Measurements from ENCODE around the gene NELFCD.

The NELFCD gene

DNA sequence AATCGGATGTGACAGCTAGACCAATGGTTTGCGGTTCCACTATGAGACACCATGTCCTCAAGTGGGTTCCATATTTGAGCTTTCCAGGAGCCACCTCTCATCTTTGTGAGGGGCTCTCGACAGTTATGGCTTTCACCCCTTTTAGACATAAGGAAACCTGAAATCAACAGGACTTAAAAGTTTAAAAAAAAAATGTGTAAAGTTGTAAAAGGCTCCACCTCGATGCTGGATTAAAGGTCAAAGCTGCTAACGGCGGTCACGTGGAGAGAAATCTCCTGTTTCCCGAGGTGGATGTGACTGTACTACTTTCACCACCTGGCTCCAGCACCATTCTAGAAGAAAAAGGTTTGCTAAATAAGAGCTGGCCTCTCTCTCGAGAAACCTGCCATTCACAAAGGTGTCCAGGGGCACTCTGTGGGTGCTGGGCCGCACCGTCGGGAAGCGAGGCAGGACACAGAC is 50.5 kb downstream of the NELFCD start:
- Histone ChIP-seq H3K9me3 (replicated peaks; ENCODE audit: insufficient read depth, low read length) (no peaks in the 10 kb centered on the region), H3K79me2 (ENCODE audit: low read length) (peaks cover 68% of the 10 kb centered on the region), H3K4me1 (ENCODE audit: low read length) (peaks cover 31% of the 10 kb centered on the region), H4K20me1 (ENCODE audit: insufficient read depth, low read length) (peaks cover 15% of the 10 kb centered on the region), H3K9me2 (replicated peaks; ENCODE audit: insufficient read depth, low read length) (no peaks in the 10 kb centered on the region), H2AFZ (ENCODE audit: low read length) (peak overlapping the region; percentile 72), H3K4me3 (ENCODE audit: low read length) (peak overlapping the region; percentile 98), H3F3A (ENCODE audit: insufficient read depth, low read length) (peaks cover 19% of the 10 kb centered on the region), H3K27me3 (replicated peaks; ENCODE audit: insufficient read depth, low read length) (no peaks in the 10 kb centered on the region), H3K4me2 (ENCODE audit: low read depth, low read length) (peak overlapping the region; percentile 69), H3K36me3 (replicated peaks; ENCODE audit: insufficient read depth, low read length) (peaks cover 6% of the 10 kb centered on the region), H3K27ac (ENCODE audit: low read length) (peak overlapping the region; percentile 72; the same call in 1 of the 2 replicates), H3K9ac (ENCODE audit: low read length) (peak overlapping the region; percentile 93)
- peak; percentile 59 for DNase-seq
- no peak for TF ChIP-seq EZH2phosphoT487 (IDR thresholded peaks at IDR 0.05; ENCODE audit: low read length)
- no peak for TF ChIP-seq EZH2 (optimal IDR thresholded peaks at IDR 0.05; ENCODE audit: low read depth, low read length)
- TF ChIP-seq, protein P1, sequence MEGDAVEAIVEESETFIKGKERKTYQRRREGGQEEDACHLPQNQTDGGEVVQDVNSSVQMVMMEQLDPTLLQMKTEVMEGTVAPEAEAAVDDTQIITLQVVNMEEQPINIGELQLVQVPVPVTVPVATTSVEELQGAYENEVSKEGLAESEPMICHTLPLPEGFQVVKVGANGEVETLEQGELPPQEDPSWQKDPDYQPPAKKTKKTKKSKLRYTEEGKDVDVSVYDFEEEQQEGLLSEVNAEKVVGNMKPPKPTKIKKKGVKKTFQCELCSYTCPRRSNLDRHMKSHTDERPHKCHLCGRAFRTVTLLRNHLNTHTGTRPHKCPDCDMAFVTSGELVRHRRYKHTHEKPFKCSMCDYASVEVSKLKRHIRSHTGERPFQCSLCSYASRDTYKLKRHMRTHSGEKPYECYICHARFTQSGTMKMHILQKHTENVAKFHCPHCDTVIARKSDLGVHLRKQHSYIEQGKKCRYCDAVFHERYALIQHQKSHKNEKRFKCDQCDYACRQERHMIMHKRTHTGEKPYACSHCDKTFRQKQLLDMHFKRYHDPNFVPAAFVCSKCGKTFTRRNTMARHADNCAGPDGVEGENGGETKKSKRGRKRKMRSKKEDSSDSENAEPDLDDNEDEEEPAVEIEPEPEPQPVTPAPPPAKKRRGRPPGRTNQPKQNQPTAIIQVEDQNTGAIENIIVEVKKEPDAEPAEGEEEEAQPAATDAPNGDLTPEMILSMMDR (IDR thresholded peaks at IDR 0.05; ENCODE audit: low read length), result no peak

DNA sequence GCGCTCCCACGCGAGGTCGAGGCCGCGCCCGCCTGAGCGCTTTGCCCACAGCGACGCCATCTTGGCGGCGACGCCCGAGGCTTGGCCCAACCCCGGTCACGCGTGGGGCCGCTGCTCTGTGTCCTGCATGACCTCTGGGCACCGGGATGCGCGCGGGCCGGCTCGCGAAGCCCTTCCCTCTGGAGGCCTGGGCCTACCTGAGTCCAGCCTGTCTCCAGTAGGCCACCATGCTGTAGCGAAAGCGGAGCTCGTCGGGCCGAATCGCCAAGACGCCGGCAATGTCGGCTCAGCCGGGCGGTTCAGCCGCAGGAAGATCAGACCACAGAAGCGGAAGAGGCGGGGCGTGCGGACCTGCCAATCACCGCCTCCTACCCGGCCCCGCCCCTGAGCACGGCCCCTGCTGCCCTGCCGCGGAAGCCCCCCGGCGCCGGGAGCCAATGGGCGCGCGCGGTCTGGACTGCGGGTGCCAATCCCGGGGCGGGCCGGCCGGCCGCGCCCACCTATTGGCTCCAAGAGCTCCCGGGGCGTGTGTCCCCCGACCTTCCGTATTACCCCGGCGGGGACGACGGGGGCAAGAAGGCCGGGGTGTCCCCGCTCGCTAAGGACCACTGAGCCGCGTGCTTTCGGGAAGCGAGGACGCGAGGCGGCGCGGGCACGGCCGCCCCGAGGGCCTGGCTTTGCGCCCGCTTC is 51.1 kb downstream of the NELFCD start, which contains the start of gene ATP5F1E:
ATP5F1E (minus strand) TSS at position 313 of the 690 bp plus-strand sequence; CDS start at position 229, 84 bp downstream.
- TF ChIP-seq, protein P1 (IDR thresholded peaks at IDR 0.05; ENCODE audit: low read length), result no peak
- TF ChIP-seq EZH2phosphoT487 (IDR thresholded peaks at IDR 0.05; ENCODE audit: low read length) (no peak), EZH2 (optimal IDR thresholded peaks at IDR 0.05; ENCODE audit: low read depth, low read length) (no peak)
- no peaks in the 10 kb centered on the region for H3K27me3 ChIP-seq (replicated peaks; ENCODE audit: insufficient read depth, low read length)
- peak within 1 kb of the TSS; percentile 72 for H2AFZ ChIP-seq (ENCODE audit: low read length)
- H3K4me2 ChIP-seq (ENCODE audit: low read depth, low read length), result peak within 1 kb of the TSS; percentile 98
- peaks cover 68% of the 10 kb centered on the region for H3K79me2 ChIP-seq (ENCODE audit: low read length)
- H3K36me3 ChIP-seq (replicated peaks; ENCODE audit: insufficient read depth, low read length), result peaks cover 10% of the 10 kb centered on the region
- H3K9me2 ChIP-seq (replicated peaks; ENCODE audit: insufficient read depth, low read length), result no peaks in the 10 kb centered on the region
- DNase-seq, result peak; percentile 97
- peak within 1 kb of the TSS; percentile 98 for H3K4me3 ChIP-seq (ENCODE audit: low read length)
- no peaks in the 10 kb centered on the region for H3K9me3 ChIP-seq (replicated peaks; ENCODE audit: insufficient read depth, low read length)
- peak within 1 kb of the TSS; percentile 93 for H3K9ac ChIP-seq (ENCODE audit: low read length)
- H3K27ac ChIP-seq (ENCODE audit: low read length), result peak within 1 kb of the TSS; percentile 72; the same call in 1 of the 2 replicates
- peaks cover 31% of the 10 kb centered on the region for H3K4me1 ChIP-seq (ENCODE audit: low read length)
- H4K20me1 ChIP-seq (ENCODE audit: insufficient read depth, low read length), result peaks cover 13% of the 10 kb centered on the region
- H3F3A ChIP-seq (ENCODE audit: insufficient read depth, low read length), result peaks cover 19% of the 10 kb centered on the region

DNA sequence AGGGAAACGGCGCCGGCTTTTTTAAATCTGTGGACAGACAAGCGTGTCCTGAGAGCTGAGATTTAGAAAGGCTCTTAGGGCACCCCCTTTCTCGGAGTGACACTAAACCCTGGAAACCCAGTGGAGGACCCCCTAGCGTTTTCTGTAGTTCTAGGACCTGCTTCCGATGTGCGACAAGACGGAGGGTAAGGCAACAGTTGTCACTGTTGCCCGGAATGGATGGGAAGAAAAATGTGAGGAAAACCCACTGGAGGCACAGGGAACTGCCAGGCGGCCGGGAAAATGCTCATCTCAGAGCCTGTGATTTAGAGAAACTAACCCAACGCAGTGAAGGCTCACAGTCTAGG is 51.6 kb downstream of the NELFCD start:
- peak overlapping the region; percentile 98 for H3K4me3 ChIP-seq (ENCODE audit: low read length)
- peaks cover 16% of the 10 kb centered on the region for H3K36me3 ChIP-seq (replicated peaks; ENCODE audit: insufficient read depth, low read length)
- H3K27ac ChIP-seq (ENCODE audit: low read length), result peak overlapping the region; percentile 63; the same call in 1 of the 2 replicates
- H3K27me3 ChIP-seq (replicated peaks; ENCODE audit: insufficient read depth, low read length), result no peaks in the 10 kb centered on the region
- H3F3A ChIP-seq (ENCODE audit: insufficient read depth, low read length), result peaks cover 19% of the 10 kb centered on the region
- TF ChIP-seq, protein P1 (IDR thresholded peaks at IDR 0.05; ENCODE audit: low read length), result no peak; the same call in 1 of the 2 replicates
- TF ChIP-seq EZH2phosphoT487 (IDR thresholded peaks at IDR 0.05; ENCODE audit: low read length), result no peak
- no peak for TF ChIP-seq EZH2 (optimal IDR thresholded peaks at IDR 0.05; ENCODE audit: low read depth, low read length)
- DNase-seq, result no peak
- H2AFZ ChIP-seq (ENCODE audit: low read length), result peak overlapping the region; percentile 61
- peaks cover 8% of the 10 kb centered on the region for H4K20me1 ChIP-seq (ENCODE audit: insufficient read depth, low read length)
- H3K4me2 ChIP-seq (ENCODE audit: low read depth, low read length), result peak overlapping the region; percentile 98
- H3K4me1 ChIP-seq (ENCODE audit: low read length), result peaks cover 31% of the 10 kb centered on the region
- H3K9ac ChIP-seq (ENCODE audit: low read length), result peak overlapping the region; percentile 72
- peaks cover 68% of the 10 kb centered on the region for H3K79me2 ChIP-seq (ENCODE audit: low read length)
- no peaks in the 10 kb centered on the region for H3K9me2 ChIP-seq (replicated peaks; ENCODE audit: insufficient read depth, low read length)
- H3K9me3 ChIP-seq (replicated peaks; ENCODE audit: insufficient read depth, low read length), result no peaks in the 10 kb centered on the region
